HEK293 (cell line): ENCODE results near the gene HSPB8.

Source experiments
- PRDM10 ChIP-seq: fragments of 450-650 bp; formaldehyde crosslinking; IDR thresholded peaks from 2 replicates; pipeline ENCODE4 v1.5.1; 2016; ENCODE audit warnings: missing biosample characterization, missing genetic modification characterization
- TF ChIP-seq, protein P1 (sequence below): fragments of 450-650 bp; formaldehyde crosslinking; IDR thresholded peaks from 2 replicates; pipeline ENCODE4 v1.5.1; 2016; ENCODE audit warnings: missing biosample characterization, missing genetic modification characterization
- TF ChIP-seq, protein P2 (sequence below): fragments of 450-650 bp; formaldehyde crosslinking; IDR thresholded peaks from 2 replicates; pipeline ENCODE4 v1.5.1; 2016; ENCODE audit warnings: missing biosample characterization, missing genetic modification characterization

DNA sequence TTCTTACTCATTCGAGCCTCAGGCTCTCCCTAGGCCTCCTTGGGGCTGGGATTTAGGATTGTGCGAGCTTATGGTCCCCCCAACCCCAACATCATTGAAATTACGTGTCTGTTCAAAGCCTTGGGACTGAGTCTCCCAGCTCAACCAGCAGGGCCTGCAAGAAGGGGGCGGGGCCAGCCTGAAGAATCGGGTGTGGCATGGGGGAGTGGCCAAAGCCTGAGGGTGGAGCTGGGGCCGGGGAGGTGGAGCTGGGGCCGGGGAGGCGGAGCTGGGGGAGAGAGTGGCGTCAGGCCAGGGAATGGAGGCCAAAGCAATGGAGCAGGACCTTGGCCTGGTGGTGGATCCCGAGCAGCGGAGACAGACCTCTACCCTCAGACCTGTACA, 24.3 kb upstream of the HSPB8 start:
- TF ChIP-seq, protein P1, sequence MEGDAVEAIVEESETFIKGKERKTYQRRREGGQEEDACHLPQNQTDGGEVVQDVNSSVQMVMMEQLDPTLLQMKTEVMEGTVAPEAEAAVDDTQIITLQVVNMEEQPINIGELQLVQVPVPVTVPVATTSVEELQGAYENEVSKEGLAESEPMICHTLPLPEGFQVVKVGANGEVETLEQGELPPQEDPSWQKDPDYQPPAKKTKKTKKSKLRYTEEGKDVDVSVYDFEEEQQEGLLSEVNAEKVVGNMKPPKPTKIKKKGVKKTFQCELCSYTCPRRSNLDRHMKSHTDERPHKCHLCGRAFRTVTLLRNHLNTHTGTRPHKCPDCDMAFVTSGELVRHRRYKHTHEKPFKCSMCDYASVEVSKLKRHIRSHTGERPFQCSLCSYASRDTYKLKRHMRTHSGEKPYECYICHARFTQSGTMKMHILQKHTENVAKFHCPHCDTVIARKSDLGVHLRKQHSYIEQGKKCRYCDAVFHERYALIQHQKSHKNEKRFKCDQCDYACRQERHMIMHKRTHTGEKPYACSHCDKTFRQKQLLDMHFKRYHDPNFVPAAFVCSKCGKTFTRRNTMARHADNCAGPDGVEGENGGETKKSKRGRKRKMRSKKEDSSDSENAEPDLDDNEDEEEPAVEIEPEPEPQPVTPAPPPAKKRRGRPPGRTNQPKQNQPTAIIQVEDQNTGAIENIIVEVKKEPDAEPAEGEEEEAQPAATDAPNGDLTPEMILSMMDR: no peak
- TF ChIP-seq PRDM10: no peak
- TF ChIP-seq, protein P2, sequence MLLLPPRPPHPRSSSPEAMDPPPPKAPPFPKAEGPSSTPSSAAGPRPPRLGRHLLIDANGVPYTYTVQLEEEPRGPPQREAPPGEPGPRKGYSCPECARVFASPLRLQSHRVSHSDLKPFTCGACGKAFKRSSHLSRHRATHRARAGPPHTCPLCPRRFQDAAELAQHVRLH (tag by site-specific recombination): no peak
